Embryonic facial prominence (tissue), 1 donor: ENCODE results near the gene TMPRSS13.
"Not testable (repeated sequence)": the region's sequence is repeated elsewhere in the genome, so short reads cannot be mapped to it uniquely, and the experiment has no call there.

ENCODE experiments used
- DNase-seq: peaks from one replicate; pipeline ENCODE4 v3.0.0-alpha.2; 2016; ENCODE audit errors: extremely low spot score

TMPRSS13 gene

DNA sequence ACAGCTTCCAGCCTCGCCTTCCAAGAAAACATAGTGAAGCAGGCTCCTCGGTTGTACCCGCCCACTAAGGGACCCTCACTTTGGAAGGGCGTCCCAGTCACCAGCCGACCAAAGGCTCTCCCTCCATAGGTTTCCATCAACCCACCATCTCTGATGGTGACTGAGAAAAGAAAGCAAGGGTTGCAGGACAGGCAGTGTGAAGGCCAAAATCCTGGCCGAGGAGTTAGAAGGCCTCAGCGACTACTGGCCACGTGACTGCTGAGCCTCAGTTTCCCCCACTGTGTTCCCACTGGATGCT is 55.4 kb downstream of the TMPRSS13 start:
- no peak for DNase-seq

DNA sequence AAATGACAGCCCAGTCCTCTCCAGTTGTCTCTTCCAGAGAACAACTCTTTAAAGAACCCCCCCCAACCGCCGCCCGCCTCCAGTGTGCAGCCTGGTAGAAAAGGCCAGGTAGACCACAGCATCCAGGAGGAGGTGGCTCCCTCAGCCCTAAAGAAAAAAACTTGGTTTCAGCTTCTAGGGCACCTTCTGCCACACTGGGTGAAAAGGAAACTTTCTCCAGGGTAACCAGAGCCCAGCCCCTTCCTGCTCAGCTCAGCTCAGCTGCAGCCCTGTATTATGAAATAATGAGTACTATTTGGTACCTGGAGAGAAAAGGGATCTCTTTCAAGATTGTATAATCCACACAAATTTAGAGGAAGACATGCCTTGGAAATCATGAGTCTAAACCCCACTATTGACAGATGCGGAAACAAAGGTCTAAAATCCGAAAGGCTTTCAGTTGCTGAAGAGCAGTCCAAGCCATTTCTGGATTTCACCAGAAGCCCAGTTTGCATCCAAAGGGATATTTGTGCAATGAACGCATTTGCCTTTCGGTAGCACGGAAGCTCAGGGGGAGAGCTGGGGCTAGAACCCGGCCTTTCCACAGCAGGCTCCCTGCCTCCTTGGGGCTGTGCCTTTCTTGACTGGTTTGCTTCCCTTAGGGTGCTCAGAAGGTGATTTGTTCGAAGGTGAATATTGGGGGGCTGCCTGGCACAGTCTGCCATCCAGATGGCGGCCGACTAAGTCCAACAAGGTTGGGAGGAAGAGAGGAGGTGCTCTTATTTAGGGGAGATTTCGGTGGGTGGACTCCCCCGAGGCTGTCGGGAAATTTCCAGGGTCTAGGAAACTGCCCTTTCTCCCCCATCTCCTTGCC is 56.0 kb downstream of the TMPRSS13 start:
- DNase-seq = no peak

DNA sequence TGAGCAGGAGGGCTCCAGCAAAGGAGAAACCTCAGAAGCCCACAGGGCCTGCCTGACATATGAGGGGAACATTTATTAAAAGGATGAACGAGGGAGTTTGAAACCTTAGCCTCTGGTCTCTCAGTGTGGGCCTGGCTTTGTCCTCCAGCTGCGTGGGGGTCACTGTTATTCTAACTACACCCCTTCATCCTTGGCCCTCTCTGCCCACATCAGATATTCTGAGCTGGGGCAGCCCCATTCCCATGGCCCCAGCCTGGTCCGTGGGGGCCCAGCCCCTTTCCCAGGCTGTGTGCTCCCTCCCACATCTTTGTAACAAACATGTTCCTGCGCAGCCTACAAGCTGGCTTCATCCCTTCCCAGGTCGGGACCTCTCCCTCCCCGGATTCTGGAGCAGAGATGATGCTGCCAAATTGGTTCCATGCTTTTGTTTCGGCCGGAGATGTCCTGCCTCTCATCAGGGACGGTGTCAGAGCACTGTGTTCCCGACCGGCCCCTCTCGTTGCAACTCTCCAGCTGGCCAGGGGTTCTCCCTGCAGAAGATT is 56.7 kb downstream of the TMPRSS13 start:
- DNase-seq = no peak

DNA sequence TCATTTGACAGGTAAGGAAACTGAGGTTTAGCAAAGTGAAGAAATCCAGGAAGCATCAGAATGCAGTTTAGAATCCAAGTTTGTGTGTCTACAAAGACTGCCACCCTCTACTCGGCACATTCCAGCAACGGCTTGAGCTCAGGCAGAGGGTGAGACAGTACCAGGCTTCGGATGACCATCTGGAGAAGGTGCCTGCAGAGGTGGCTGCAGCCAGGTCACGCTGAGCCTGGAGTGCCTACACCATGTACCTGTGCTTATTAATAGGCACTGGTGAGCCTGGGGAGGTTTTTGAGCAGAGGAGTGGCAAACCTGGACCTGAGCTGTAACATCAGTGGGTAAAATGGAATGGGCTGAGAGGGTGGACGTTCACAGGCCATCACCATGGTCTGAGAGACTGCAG is 57.4 kb downstream of the TMPRSS13 start:
- DNase-seq = no peak

DNA sequence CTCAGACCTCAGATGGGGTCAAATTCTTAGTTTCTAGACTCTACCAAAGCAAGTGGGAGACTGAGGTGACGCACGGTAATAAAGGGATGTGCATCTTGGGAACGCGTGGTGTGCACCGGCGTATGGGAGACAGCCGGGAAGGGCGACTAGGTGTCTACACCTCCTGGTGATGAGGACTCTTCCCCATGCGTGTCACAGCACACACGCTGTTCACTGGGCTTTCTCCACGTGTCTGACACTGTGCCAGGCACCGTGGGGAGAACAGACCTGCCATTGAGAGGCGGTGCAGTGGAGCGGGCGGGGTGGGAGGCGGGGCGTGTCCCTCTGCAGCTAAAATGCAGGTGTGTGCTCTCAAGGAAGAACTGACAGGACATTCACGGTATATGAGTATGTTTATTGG is 58.0 kb downstream of the TMPRSS13 start:
- no peak for DNase-seq

DNA sequence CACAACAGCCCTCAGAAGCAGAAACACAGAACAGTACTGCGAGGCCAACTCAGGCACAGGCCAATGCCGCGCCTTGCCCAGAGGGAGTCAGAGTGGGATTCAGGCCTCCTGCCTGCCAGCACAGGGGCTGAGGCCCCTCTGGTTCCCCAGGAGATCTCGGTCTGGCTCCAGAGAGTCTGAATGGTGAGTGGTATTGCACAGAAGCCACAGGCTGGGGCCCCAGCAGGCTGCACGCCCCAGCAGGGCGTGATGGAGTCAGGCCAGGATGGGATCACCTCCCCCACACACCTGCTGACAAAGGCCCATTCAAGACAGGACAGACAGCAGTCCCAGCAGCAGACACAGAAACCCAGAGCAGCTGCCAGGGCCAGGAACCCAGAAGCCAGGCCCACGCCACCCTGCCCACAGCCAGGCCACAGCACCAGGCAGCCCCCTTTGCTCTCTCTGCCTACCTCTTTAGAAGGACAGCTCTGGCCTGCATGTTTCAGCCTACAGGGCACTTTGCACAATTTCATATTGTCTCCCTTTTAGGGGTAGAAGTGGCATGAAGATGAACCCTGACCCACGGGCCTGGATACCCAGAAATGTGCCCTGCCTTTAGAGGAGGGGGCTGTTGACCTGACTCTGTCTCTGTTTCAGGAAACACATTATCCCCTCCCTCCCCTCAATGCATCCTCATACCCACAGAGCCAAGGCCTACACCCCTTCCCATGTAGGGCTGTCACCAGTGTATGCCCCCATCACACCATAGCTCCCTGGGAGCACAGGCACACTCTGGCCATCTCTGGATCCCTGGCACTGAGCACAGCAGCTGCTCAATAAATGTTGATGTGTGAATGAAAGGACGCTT is 58.9 kb downstream of the TMPRSS13 start:
- no peak for DNase-seq

DNA sequence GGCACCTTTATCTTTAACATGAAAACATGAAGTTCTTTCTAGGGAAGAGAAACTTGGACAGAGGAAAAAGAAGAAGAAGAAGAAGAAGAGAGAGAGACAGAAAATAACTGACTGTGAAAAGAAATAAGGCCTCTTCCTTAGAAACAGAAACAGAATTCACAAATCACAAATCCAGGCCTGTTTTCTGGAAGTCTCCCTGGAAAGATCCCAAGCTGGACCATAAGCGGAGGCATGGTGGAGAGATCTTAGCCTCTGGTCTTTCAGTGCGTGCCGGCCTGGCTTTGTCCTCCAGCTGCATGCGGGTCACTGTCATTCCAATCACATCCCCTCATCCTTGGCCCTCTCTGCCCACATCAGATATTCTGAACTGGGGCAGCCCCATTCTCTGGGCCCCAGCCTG is 59.6 kb downstream of the TMPRSS13 start:
- DNase-seq = no peak

DNA sequence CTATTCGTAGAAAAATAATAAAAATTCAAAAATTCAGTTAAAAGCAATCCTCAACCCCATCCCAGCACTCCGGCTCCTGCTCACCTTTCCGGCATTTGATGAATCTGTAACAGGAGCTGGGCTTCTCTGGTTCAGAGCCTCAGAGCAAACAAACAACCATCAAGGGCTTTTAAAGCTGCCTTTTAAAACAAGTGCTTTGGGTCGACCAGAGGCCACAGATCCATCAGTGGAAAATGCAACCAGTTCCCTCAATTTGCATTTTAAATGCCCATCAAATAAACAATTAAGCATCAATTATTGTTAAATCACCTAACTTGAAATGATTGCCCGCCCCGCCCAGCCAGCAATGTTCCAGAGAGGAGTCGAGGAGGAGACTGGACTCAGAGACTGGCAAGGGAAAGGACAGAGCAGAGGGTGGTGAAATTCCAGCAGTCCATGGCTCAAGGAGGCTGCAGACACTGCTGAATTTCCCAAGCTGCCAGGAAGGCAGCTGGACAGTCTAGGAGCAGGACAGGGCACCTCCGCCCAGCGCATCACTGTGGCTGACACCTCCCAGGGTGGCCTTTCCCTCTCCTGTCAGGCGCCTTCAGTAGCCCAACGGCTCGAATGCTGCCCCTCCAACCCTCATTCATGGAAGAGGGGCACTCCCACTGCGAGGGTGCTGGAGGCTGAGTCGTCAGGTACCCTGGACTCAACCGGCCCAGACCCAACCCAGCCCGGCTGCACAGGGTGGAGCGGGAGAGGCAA is 60.2 kb downstream of the TMPRSS13 start:
- DNase-seq = no peak

DNA sequence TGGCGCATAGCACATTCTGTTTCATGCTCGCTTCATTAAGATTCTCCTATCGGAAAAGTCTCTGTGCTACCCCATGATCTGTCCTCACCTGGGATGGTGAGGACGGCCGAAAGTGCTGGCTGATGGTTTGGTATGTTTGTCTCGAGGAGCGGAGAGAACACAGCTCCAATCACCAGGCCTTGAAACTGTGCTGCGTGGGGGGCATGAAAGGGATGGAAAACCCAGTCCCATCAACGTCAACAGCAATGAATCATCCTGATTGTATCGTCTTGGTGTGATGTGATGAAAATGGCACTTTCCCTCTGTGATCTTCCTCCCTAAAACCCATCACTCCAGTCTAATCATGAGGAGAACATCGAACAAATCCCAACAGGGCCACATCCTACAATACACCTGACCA is 61.1 kb downstream of the TMPRSS13 start:
- DNase-seq = no peak

DNA sequence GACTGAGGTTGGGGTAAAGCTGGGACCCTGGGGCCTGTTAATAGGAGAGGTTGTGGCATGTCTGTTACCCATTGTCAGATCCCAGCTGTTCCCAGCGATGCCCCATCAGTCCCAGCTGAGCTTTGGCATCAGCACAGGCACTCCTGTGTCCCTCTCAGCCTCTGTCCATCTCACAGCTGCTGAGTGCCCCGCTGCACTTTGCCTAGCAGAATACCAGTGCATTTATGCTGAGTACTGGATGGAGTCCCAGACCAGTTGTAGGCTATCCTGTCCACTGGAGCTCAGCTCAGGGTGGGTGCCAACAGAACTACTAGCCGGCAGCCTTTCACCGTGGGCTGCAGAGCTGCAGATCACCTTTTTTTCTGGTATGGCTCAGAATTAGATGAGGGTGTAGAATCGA is 62.7 kb downstream of the TMPRSS13 start:
- DNase-seq = no peak

DNA sequence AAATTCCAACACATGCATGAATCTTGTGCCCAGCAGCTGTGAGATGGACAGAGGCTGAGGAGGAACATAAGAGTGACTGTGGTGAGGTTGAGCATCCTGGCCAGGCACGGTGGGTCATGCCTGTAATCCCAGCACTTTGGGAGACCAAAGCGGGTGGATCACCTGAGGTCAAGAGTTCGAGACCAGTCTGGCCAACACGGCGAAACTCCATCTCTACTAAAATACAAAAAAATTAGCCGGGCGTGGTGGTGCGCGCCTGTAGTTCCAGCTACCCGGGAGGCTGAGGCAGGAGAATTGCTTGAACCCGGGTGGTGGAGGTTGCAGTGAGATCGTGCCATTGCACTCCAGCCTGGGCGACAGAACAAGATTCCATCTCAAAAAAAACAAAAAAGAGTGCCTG is 63.7 kb downstream of the TMPRSS13 start:
- not testable (repeated sequence) for DNase-seq

DNA sequence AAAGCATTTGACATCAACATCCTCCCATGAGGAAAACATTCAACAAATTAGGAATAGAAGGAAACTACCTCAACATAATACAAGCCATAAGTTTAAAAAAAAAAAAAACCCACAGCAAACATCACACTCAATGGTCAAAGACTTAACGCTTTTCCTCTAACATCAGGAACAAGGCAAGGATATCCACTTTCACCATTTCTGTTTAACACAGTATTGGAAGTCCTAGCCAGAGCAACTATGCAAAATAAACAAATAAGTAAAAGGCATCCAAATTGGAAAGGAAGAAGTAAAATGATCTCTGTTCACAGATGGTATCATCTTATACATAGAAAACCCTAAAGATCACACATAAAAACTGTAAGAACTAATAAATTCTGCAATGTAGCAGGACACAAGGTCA is 65.8 kb downstream of the TMPRSS13 start:
- no peak for DNase-seq

DNA sequence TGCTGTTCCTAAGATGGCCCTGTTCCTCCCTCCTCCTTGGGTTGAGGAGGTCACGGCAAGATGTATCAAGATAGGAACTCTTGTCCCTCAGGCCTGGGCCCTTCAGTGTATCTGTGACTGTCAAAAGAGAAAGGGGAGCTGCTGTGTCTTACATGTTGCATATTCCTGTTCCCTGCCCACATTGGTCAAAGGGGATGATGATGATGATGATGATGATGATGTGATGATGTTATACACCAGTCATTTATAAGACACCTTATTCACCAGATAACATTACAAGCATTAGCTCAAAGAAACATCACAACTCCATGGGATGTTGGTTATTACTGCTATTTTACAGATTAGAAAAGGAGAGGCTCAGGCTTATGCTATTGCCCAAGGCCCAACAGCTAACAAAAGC is 66.4 kb downstream of the TMPRSS13 start:
- DNase-seq = no peak

DNA sequence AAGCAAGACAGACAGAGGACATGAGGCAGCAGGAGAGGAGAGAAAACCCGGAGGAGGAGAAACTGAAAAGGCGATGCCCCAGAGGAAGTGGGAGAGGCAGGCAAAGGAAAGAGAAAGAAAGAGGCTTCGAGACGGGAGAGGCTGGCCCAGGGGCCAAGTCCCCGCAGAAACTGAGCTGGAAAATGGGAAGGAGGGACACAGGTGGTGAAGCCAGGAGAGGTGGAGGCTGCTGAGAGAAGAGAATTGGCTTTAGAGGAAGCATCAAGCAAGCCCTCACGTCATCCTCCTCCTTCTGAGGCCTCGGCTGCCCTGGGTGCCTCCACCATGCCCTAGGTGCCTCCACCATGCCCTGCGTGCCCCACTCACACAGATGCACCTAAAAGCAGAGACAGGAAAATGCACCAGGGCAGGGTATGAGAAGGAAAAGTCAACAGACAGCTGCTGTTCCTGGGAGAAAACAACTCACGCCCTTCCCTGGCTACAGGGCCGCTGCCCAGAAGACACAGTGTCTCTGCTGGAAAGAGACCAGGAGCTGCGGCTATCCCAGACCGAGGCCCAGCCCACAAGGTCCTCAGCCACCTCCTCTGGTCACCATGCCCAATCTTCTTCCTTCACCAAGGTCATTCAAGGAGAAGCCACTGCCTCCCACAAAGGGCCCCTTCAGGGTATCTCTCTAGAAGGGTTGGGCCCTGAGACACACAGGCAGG is 67.0 kb downstream of the TMPRSS13 start:
- DNase-seq = no peak

DNA sequence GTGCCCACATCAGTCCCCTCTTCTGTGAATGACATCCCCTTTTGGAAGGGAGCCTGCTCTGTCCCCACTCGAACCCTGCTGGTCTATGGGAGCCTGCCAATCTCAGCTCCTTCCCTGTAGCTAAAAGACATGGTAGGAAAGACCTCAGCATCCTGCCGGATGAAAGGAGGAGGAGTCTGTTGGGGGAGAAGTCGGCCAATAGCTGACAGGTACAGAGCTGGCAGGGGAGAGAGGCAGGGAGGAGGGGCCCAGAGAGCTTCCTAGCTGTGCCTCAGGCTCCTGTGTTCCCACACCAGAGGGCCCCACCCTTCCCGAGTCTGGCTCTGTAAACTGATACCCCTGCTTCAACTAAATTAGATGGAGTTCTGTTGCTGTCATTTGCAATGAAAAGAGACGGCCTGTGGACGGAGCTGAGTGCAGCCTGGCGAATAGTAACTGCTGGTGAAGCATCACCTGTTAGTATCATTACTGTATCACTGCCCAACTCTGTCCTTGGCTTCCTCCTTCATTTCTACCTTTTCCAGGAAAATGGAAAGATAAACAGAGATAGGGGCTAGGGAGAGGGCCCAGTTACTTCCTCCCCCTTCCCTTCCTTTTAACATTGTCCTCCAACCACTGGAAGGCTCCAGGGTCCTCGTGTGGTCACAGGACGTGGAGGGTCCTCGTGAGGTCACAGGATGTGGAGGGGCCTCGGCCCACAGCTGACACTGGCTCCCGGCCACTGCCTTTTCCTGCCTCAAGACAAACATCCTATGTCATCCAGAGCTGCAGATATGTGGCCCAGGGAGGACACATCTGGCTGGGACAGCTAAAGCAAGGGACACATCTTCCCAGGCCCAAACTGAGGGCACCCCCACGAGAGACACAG is 67.8 kb downstream of the TMPRSS13 start:
- peak; percentile 34 for DNase-seq

DNA sequence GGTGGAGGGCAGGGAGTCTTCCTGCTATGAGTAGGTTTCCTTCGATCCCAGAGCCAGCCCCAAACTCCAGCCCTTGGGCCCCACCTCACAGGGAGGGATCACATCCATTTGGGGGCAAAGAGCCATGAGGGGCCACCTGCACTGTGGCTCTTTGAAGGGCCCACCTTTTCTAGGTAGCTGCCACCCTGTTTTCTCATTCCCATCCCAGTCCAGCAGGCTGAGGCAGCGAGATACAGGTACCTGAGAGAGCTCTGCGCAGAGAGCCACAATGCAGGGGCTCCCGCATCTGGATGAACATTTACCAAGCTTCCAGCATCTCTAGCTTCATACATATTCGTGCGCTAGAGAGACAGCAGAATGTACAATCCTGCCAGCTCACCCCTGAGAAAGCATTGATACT is 69.1 kb downstream of the TMPRSS13 start:
- DNase-seq = no peak

DNA sequence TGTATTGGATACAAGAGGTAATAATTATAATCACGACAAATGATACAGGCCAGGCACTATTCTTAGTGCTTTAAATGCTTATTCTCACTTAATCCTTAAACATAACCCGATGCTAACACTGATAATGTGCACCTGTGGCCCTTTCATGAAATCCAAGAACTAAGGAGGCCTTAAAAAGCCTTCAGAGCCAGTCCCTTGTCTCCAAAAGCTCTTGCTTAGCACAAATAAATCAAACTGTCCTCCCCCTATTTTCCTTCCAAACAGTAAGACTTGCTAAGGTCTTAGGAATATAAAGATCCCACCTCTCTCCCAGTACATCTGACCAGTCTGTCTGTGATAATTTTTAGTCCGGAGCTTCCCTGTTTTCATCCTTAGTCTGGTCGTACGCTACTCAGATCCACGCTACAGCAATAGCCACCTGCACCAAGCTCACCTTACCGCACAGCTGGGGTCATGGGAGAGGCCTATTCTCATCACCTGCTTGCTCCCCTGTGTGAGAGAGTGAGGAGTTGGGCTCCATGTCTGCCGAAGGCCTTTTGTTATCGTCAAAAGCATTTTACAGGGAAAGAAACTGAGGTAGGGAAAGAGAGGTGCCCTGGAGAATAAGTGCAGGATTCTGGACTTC is 69.6 kb downstream of the TMPRSS13 start:
- no peak for DNase-seq

DNA sequence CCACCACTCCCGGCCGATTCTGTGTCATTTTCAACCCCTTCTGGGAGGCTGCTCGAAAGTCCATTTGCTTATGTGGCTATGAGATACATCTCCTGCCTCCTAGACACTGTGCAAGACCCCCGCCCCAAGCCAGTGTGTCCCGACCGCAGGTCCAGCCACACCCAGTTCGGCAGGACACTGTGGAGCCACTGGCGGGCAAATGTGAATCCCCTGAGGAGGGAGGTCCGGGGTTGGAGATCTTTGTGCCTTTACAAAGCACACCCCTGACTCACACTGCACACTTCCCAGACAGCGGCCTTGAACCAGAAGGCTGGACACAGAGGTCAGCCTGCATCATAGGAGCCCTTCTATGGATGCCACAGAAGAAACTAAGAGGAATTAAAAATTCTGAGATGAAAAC is 70.1 kb downstream of the TMPRSS13 start:
- DNase-seq = no peak

DNA sequence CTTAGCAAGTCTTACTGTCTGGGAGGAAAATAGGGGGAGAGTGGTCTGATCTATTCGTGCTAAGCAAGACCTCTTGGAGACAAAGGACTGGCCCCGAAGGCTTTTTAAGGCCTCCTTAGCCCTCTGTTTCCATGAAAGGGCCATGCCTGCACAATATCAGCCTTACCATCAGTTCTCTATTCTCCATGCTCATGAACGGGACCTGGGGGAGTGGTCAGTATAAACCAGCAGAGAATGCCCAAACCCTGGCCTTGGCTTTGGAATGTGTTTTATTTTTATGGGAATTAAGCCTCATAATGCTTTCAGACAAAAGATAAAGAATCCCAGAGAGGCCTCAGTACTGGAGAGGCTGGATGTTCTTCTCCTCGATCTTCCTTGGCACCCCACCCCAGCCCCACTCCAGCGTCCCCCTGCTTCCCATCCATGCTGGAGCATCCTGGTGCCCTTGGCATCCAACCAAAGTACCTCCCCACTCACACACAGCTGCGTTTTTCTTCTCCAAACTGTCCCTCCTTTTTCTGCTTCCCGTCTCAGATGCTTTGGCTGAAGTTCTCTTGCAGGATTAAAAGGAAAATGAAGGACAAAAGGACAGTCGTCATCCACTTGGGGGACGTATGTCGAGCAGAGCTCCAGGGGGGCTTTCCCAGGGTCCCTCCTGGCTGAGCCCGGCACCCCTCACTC is 71.3 kb downstream of the TMPRSS13 start:
- DNase-seq = no peak
